GM21515 (cell line): ENCODE measurements around the gene IGF2BP1.
"Not testable (repeated sequence)": the region's sequence is repeated elsewhere in the genome, so short reads cannot be mapped to it uniquely, and the experiment has no call there.

Experiments used
- ATAC-seq: cut with Tn5 transposase; IDR thresholded peaks from one replicate; pipeline ENCODE4 v1.9.1; 2021; ENCODE audit not compliant: unreplicated experiment

IGF2BP1 gene

DNA sequence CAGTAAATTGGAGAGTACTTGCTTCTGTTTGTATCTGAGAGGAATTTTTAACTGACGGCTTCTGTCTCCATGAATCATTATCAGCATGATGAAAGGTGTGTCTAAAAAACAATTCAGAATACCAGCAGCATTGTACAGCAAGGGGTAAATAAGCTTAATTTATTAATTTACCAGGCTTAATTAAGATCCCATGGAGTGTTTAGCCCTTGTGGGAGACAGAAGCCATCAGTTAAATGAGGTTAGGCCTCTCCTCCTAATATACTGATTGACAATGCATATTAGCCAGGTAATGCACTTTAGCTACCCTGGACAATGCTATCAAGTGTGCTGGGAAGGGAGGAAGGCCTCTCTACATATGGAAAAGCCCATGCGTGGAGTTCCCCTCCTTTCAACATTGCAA, 53.4 kb downstream of the IGF2BP1 start:
- no peak for ATAC-seq

GRCh38 chr17:49051269-49051668, 54.1 kb downstream of the IGF2BP1 start:
- ATAC-seq, result no peak

- no peak for ATAC-seq
Measured at GRCh38 chr17:49053171-49053829, 56.1 kb downstream of the IGF2BP1 start.

DNA sequence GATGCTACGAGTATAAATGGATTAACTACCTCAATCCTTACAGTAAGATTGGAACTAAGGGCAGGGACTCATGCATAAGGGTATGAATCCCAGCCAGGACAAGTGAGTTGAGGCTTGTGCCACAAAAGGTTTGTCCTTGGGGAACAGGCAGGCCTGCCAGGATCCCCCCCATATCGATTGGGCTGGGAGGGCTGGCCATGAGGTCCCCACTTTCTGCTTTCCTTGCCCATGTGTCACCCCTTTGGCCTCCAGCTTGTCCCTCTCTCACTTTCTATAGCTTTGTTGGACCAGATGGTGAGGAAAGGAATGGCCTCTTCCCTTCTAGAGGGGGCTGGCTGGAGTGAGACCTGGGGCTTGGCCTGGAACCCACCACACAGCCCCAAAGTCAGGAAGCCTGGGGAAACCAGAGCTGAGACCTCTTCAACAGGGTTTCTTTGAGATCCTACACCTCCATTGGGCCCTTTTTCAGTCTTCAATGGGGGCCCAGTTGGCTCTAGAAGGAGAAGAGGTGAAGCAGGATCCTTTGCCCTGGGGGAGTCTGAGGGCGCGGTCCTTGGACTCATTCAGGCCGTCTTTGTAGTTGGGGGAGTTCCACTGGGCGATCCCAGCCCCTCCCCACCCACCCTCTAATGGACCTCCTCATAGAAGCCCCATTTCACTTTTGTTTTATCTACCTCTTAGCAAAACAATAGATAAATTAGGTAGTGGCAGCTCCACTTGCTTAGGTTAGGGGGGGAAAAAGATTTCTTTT, 57.3 kb downstream of the IGF2BP1 start:
- no peak for ATAC-seq

DNA sequence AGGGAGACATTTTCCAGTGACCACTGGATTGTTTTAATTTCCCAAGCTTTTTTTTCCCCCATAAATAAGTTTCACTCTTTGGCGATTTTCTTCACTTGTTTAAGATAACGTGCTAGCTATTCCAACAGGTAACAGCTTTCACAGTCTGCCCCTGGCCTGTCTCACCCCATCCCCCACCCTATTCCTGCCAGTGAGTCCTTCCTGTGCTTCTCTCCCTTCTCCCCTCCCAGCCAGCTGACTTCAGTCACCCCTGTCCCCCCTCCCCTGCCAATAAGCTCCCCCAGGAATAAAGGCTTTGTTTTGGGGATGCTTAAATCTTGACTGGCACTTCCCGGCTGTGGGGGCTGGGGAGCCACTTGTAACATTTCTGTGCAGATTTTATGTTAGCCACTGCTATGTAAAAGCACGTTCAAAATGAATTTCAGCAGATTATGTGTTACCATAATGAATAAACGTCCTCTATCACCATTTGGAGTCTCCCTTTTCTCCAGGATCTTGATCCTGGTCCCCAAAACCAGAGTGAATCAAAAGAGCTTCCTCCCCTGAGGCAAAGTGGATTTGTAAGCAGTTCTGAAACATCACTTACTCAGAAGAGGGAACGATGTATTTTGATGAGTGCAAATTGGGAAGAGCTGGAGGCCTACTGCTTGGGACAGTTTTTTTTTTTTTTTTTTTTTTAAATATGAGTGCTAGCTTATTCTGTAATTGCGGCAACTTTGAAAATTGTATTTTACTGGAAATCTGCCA, 58.2 kb downstream of the IGF2BP1 start:
- ATAC-seq, result no peak

DNA sequence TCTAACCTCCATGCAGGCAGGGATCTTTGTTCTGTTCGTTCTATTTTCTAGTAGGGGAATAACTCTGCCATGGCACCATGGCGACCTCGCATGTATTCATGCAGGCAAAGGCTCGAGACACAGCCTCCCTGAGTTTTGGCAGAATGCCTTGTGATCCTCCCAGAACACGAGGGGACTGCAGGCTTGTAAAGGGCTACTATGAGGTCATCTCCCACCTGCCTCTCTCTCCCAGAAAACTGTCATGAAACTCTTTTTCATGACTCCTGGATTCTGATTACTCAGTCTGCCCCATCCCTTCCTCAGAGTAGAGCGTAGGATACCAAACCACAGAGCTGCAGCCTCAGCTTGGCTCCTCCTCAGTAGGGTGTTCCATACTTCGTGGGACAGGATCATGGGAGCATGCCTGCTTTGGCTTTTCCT, 64.3 kb downstream of the IGF2BP1 start:
- ATAC-seq, result no peak

- no peak for ATAC-seq
Measured at GRCh38 chr17:49063652-49064051, 66.5 kb downstream of the IGF2BP1 start.

DNA sequence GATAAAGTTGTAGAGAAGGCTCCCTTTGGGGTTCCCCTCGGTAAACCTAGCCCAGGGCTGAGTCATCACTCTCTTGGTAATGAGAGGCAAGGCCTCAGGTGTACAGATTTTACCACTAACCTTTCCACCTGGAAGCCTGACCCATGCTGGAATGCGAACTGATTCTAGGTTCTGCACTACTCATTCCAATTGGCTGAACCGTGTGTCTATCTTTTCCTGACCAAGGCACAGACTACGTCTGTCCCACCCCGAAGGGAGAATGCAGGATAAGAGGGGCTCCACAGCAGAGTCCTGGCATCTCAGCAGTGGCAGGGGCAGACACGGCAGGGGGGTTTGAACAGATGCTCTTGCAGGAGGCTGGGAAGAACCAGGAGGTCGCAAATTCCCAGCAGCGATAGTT, 70.0 kb downstream of the IGF2BP1 start:
- ATAC-seq, result no peak

- ATAC-seq, result no peak
Measured at GRCh38 chr17:49069585-49070273, 72.5 kb downstream of the IGF2BP1 start.

DNA sequence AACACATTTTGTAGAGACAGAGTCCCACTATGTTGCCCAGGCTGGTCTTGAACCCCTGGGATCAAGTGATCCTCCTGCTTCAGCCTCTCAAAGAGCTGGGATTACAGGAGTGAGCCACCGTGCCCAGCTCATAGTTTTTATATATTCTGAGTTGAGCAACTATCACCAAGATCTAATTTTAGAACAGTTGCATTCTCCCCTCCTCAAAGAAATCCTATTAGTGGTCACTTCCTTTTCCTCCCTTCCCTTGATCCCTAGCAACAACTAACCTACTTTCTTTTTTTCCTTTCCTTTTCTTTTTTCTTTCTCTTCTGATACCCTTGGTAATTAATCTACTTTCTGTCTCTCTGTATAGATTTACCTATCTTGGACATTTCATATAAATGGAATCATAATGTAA, 73.9 kb downstream of the IGF2BP1 start:
- no peak for ATAC-seq

DNA sequence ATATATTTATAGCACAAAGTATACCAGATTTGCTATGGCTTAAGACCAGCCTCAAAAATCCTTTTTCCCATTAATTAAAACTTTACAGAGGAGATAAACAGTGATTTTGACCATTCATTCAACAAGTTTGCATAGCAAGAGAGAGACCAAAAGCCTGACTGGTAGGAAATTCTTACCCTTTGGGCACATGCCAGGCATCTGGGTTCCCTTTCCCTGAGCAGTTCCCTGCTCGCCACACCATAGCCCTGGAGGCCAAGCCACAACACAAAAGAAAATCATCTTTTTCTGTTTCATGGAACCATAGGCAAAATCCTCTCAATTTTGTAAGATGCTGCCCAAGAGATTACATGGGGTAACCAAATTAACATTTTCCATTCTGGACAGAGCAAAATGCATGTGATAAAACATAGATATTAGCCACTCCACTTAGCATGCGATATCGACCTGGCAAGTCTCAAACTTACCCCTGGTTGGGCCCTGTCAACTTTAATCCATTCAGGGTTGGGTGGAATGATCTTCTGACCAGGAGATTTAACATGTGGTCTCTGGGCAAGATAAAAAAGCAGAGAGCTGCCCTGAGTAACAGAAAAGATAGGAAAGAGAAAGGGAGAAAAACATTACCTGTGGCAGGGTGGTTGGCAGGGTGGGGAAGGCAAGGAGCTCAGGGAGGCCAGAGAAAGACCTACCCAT, 77.8 kb downstream of the IGF2BP1 start:
- no peak for ATAC-seq

GRCh38 chr17:49076573-49077384, 79.6 kb downstream of the IGF2BP1 start:
- ATAC-seq, result no peak

- ATAC-seq, result no peak
Measured at GRCh38 chr17:49078248-49078647, 81.1 kb downstream of the IGF2BP1 start.

DNA sequence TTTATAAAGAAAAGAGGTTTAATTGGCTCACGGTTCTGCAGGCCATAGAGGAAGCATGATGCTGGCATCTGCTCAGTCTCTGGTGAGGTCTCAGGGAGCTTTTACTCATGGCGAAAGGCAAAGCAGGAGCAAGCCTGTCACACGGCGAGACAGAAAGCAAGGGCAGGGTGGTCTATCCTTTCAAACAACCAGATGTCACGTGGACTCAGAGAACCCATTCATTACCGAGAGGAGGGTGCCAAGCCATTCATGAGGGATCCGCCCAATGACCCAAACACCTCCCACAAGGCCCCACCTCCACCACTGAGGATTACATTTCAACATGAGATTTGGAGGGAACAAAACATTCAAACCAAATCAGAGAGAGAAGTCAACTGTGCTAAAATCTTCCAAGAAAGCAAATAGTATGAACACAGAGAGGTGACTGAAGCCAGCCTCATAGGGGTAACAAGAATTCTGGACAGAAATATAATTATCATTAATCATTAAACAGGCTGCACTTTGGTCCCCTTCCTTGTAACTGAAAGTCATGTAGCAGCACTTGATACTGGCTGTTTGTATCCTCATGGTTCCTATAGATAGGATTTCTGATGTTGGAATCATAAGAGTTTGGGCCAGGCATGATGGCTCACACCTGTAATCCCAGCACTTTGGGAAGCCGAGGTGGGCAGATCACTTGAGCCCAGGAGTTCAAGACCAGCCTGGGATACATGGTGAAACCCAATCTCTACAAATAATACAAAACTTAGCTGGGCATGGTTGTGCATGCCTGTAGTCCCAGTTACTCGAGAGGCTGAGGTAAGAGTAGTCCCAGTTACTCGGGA, 82.9 kb downstream of the IGF2BP1 start:
- ATAC-seq, result no peak

GRCh38 chr17:49082231-49082630, 85.0 kb downstream of the IGF2BP1 start:
- ATAC-seq, result no peak

GRCh38 chr17:49085046-49085445, 87.9 kb downstream of the IGF2BP1 start:
- not testable (repeated sequence) for ATAC-seq

DNA sequence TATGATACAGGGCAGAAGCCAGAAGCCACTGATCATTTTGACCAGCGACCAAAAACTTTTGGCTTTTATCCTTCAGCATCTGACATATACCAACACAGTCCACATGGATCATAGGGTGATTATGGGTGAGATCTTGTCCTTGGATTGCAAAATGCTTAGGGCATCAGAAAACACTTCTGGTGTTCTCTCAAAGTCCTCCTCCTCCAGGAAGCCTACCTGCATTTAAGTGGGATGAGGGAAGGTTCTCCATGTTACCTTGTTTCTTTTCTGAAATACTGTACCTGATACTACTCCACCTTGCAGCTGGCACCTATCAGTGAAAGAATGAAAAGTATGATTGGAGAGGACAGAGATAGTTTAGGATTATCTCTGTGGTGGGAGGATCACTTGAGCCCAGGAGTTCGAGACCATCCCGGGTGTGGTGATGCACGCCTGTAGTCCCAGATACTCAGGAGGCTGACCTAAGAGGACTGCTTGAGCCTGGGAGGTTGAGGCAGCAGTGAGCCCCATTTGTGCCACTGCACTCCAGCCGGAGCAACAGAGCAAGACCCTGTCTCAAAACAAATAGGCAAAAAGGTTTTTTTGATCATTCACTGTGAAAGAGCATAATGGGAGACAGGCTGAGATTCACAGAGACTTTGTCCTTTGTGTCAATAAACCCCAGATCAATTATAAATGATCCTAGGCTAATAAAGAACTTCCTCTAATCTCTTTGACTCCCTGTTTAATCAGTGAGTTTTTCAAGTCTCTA, 88.6 kb downstream of the IGF2BP1 start:
- no peak for ATAC-seq

GRCh38 chr17:49086316-49086605, 89.1 kb downstream of the IGF2BP1 start:
- no peak for ATAC-seq

DNA sequence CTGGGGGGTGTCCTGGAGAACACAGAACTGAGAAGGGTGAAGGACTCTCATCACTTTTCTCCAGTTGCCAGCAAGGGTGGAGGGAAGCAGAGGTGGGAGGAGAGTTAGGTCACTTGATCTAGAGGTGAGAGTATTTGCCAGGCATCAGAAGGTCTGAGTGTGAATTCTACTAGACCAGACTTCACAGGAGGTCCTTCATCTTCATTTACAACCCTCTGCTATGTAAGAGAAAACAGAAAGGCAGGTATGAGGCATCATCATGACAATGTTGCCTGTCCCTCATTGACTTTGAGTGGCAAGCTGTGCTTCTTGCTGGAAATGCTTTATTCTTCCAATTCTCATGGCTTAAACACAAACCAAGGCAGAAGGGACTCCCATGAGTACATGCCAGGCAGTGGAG, 89.5 kb downstream of the IGF2BP1 start:
- ATAC-seq, result no peak
